ENCODE results near the gene ADAMTS7. TPM values are rescaled to one million over a fixed set of nuclear protein-coding genes. Genes with fewer than 3 reads are reported as not detected.
"Not testable (repeated sequence)": the region's sequence is repeated elsewhere in the genome, so short reads cannot be mapped to it uniquely, and the experiment has no call there.

The ADAMTS7 gene
- total and polyA plus RNA-seq, 2 donors (not counting 1 experiment from before 2014, with no cell fraction given) = 0.10 to 16.6 TPM

- POLR2A ChIA-PET; H3K4me3 Mint-ChIP-seq; H3K27me3 ChIP-seq (replicated peaks in 1 of 4; ENCODE audit: control extremely low read depth in 1 of 4, control insufficient read depth in 3 of 4, insufficient read depth in 4 of 4, low read length in 3 of 4); H3K4me2 ChIP-seq (replicated peaks; ENCODE audit: low read depth, low read length, poor library complexity, severe bottlenecking); H3K79me2 ChIP-seq (ENCODE audit: control insufficient read depth, insufficient read depth, low read length); H3K4me1 ChIP-seq (ENCODE audit: control insufficient read depth in 2 of 2, insufficient read depth in 2 of 2, low read length in 2 of 2); H3K9ac ChIP-seq (ENCODE audit: low read length); H3K27me3 Mint-ChIP-seq; H3K9me3 ChIP-seq (ENCODE audit: control extremely low read depth in 1 of 3, control insufficient read depth in 2 of 3, insufficient read depth in 1 of 3, low read length in 2 of 3); H4K20me1 ChIP-seq (ENCODE audit: control insufficient read depth, insufficient read depth, low read length, poor library complexity, severe bottlenecking); H3K9me3 Mint-ChIP-seq (ENCODE audit: insufficient read depth); ATAC-seq (ENCODE audit: low read depth); H2AFZ ChIP-seq (ENCODE audit: insufficient read depth, low read depth, low read length, poor library complexity, severe bottlenecking); H3K4me3 ChIP-seq (ENCODE audit: control extremely low read depth in 1 of 5, extremely low read depth in 1 of 5, insufficient read depth in 1 of 5, low read depth in 2 of 5, low read length in 4 of 5); intact Hi-C loops (cut with micrococcal nuclease); H3K4me1 Mint-ChIP-seq; DNase-seq; H3K27ac Mint-ChIP-seq; H3K36me3 ChIP-seq (replicated peaks in 1 of 2; ENCODE audit: control extremely low read depth in 1 of 2, control insufficient read depth in 1 of 2, extremely low read depth in 1 of 2, insufficient read depth in 2 of 2, low read length in 1 of 2); H3K27ac ChIP-seq (ENCODE audit: low read length in 2 of 2): not testable (repeated sequence)
- CTCF ChIA-PET = interaction anchor here (1.5 kb wide), 1 partner anchor 15 kb away, joined by 5 read pairs; no protein-coding TSS in a partner anchor
- WGBS (ENCODE audit: insufficient coverage) = 92% methylated on average over 8 of the region's 9 CpGs
These were observed 40.2 kb downstream of the ADAMTS7 start for GRCh38 chr15:78771020-78771419.

GRCh38 chr15:78769473-78770225 is 41.6 kb downstream of the ADAMTS7 start:
- H2AFZ ChIP-seq (ENCODE audit: insufficient read depth, low read depth, low read length, poor library complexity, severe bottlenecking); H3K9ac ChIP-seq (ENCODE audit: low read length); H3K4me1 Mint-ChIP-seq; intact Hi-C loops (cut with micrococcal nuclease); H3K27ac ChIP-seq (ENCODE audit: low read length in 2 of 2); H4K20me1 ChIP-seq (ENCODE audit: control insufficient read depth, insufficient read depth, low read length, poor library complexity, severe bottlenecking); H3K79me2 ChIP-seq (ENCODE audit: control insufficient read depth, insufficient read depth, low read length); POLR2A ChIA-PET; H3K4me3 Mint-ChIP-seq; H3K9me3 ChIP-seq (ENCODE audit: control extremely low read depth in 1 of 3, control insufficient read depth in 2 of 3, insufficient read depth in 1 of 3, low read length in 2 of 3); H3K27me3 ChIP-seq (replicated peaks in 1 of 4; ENCODE audit: control extremely low read depth in 1 of 4, control insufficient read depth in 3 of 4, insufficient read depth in 4 of 4, low read length in 3 of 4); H3K4me1 ChIP-seq (ENCODE audit: control insufficient read depth in 2 of 2, insufficient read depth in 2 of 2, low read length in 2 of 2); ATAC-seq (ENCODE audit: low read depth); H3K9me3 Mint-ChIP-seq (ENCODE audit: insufficient read depth); H3K36me3 ChIP-seq (replicated peaks in 1 of 2; ENCODE audit: control extremely low read depth in 1 of 2, control insufficient read depth in 1 of 2, extremely low read depth in 1 of 2, insufficient read depth in 2 of 2, low read length in 1 of 2); H3K4me3 ChIP-seq (ENCODE audit: control extremely low read depth in 1 of 5, extremely low read depth in 1 of 5, insufficient read depth in 1 of 5, low read depth in 2 of 5, low read length in 4 of 5); DNase-seq; H3K27ac Mint-ChIP-seq; H3K27me3 Mint-ChIP-seq; H3K4me2 ChIP-seq (replicated peaks; ENCODE audit: low read depth, low read length, poor library complexity, severe bottlenecking): not testable (repeated sequence)
- CTCF ChIA-PET = interaction anchor here (0.6 to 1.5 kb wide), 2 partner anchors 13 to 1721 kb away, joined by 3 to 5 read pairs; no protein-coding TSS in a partner anchor
- WGBS (ENCODE audit: insufficient coverage) = 46% methylated on average over 4 of the region's 12 CpGs

All from B cell (primary cell).